ENCODE data around the gene DPP8. TPM values are rescaled to one million over a fixed set of nuclear protein-coding genes. Genes with fewer than 3 reads are reported as not detected.
"Not testable (repeated sequence)": the region's sequence is repeated elsewhere in the genome, so short reads cannot be mapped to it uniquely, and the experiment has no call there.

Gene DPP8
- total RNA-seq = 10 to 100 TPM; 42.8 to 45.4 TPM

DNA sequence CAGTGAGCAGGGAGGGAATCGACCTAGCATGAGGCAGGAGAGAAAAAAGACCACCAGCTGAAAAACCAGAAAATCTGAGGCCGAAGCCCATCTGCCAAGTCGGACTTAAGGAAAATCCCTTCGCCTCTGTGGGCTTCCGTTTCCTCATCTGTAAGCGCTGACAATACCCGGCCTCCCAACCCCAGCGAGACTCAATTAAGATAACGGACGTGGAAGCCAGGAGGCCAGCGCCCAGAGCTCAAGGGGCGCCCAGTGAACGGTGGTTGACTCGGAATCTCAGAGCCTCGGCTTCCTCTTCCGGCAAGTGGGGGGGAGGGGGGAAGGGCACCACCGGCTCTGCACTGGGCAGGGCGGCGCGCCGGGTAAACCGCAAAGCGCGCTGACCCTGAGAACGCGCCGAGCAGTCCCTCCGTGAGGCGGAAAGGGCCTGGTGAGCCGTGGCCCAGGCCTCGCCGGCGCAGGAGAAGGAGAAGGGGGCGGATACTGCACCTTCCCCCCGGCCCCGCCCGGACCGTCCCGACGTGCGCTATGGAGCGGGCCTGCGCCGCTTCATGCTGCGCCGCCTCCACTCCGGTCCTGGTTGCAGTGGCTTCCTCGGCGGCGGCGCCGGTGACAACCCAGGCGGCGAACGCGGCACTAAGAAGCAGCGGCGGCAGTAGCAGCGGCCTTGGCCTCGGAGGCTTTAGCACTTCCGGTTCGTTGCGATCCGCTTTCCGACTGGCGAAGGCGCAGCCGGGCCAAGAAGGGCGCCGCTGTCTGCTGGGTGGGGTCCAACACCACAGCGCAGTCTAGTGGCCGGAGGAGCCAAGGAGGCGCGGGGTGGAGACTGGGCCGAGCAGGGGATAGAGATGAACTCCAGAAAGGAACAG lies at the start of gene DPP8:
TSS of gene DPP8 (minus strand) at position 693 of the 869 bp plus-strand sequence. CDS start 5,136 bp downstream, outside the sequence.
- H3K36me3 Mint-ChIP-seq (ENCODE audit: low read depth) = peaks cover 21% of the 10 kb centered on the region
- ChIA-PET POLR2A (interaction anchor here (1.3 kb wide), 1 partner anchor 352 kb away, joined by 4 read pairs; the partner anchor contains the start of gene RAB11A), CTCF (interaction anchor here (0.6 to 1.6 kb wide), 9 partner anchors 11 to 1973 kb away, joined by 3 to 5 read pairs (median 3); partner anchors contain the start of gene INTS14)
- H3K4me1 Mint-ChIP-seq = peaks cover 37% of the 10 kb centered on the region
- peak; percentile 95 for DNase-seq
- H3K27me3 Mint-ChIP-seq = no peaks in the 10 kb centered on the region
- peak within 1 kb of the TSS; percentile 97 for H3K27ac Mint-ChIP-seq
- peak within 1 kb of the TSS; percentile 96 for H3K4me3 Mint-ChIP-seq
- H3K9me3 Mint-ChIP-seq = no peaks in the 10 kb centered on the region

DNA sequence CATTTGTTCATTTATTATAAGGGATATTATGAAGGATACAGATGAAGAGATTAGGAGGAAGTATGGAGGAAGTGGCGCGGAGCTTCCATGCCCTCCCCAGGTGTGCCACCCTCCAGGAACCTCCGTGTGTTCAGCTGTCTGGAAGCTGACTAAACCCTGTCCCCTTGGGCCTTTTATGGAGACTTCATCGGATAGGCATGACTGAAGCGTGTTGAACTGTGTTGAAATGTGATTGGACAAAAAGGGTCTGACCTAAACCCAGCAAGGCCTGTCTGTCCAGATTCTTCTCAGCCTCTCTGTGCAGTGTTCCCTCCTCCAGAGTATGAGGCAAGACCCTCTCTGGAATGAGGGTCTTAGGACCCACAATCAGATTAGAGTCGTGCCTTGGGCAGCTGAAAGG lies 44.4 kb upstream of the DPP8 start:
- Mint-ChIP-seq H3K27me3 (no peaks in the 10 kb centered on the region), H3K4me3 (no peak overlapping the region), H3K9me3 (no peaks in the 10 kb centered on the region), H3K4me1 (no peaks in the 10 kb centered on the region), H3K27ac (no peak overlapping the region), H3K36me3 (ENCODE audit: low read depth) (peaks cover 51% of the 10 kb centered on the region)
- CTCF ChIA-PET = interaction anchor here (0.6 to 0.7 kb wide), 2 partner anchors 22 to 256 kb away, joined by 3 to 4 read pairs; no protein-coding TSS in a partner anchor
- POLR2A ChIA-PET = no interaction called here
- DNase-seq = no peak

DNA sequence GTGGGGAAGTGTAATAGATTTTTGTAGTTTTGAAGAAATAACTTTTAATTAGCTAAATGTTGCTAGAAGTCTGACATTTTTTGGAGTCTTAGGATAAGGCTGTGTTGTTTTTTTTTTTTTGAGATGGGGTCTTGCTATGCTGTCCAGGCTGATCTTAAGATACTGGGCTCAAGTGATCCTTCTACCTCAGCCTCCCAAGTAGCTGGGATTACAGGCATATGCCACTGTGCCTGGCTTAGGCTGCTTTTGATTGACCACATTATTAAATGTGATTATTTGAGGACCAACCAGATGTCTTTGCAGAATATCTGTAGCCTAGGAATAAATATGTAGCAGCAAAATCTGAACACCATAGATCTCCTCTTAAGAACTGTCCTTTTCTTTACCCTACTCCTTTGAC lies 42.5 kb upstream of the DPP8 start:
- H3K4me3 Mint-ChIP-seq = no peak overlapping the region
- no peaks in the 10 kb centered on the region for H3K4me1 Mint-ChIP-seq
- H3K27ac Mint-ChIP-seq = no peak overlapping the region
- ChIA-PET POLR2A (no interaction called here), CTCF (interaction anchor here (0.7 to 1.3 kb wide), 2 partner anchors 20 to 162 kb away, joined by 3 to 4 read pairs; no protein-coding TSS in a partner anchor)
- no peaks in the 10 kb centered on the region for H3K9me3 Mint-ChIP-seq
- H3K36me3 Mint-ChIP-seq (ENCODE audit: low read depth) = peaks cover 43% of the 10 kb centered on the region
- no peak for DNase-seq
- no peaks in the 10 kb centered on the region for H3K27me3 Mint-ChIP-seq

DNA sequence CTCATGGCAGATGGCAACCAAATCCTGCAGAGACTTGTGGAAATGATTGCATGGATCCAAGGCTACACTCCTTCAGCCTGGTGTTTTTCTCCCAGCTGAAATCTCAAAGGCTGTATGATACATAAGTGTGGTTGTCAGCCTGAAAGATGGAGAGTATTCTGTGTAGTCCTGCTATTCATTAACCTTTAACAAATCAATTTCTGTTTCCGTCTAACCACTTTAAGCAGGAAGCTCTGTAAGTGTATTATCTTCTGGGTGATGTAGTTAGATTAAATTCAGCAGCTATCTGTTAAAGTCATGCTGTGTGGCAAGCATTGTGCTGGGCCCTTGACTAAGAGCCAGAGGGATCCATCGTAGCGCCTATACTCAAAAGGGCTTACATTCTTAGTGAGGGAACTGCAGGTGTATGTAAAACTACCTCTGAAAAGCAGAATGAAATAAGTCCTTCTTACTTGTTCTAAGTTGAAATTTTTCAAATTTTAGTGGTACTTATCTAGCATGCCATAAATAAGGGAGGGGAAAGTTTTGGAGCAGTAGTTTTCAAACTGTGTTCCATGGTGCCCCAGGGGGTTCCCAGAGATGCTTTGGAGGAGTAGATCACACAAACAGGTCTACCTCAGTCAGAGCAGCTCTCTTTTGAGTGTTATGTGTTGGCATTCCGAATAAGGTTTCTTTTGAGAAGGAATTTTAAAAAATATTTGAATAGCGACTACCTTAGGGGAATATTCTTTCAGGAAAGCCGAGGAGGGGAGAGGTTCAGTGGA lies 41.7 kb upstream of the DPP8 start:
- ChIA-PET POLR2A (no interaction called here), CTCF (interaction anchor here (0.7 to 1.3 kb wide), 2 partner anchors 20 to 161 kb away, joined by 3 to 4 read pairs; no protein-coding TSS in a partner anchor)
- Mint-ChIP-seq H3K9me3 (no peaks in the 10 kb centered on the region), H3K27ac (no peak overlapping the region), H3K36me3 (ENCODE audit: low read depth) (peaks cover 36% of the 10 kb centered on the region), H3K27me3 (no peaks in the 10 kb centered on the region), H3K4me1 (no peaks in the 10 kb centered on the region), H3K4me3 (no peak overlapping the region)
- DNase-seq = no peak

DNA sequence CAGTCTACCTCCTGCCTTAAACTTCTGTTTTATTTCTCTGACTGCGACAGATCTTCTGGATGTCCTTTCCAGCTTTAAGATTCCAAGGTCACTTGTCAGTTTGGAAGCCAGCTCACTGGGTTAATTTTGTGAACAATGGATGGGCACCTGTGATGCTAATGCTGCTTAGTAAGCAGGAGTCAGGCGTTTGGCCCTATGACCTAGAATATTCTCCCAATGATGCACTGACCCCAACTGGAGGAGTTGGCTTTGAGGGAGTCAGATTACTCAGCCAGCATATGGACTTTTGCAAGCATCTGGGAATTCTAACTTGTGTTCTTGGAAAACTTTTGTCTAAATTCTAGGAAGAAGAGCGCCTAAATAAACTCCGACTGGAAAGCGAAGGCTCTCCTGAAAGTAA lies 40.8 kb upstream of the DPP8 start:
- no peaks in the 10 kb centered on the region for H3K4me1 Mint-ChIP-seq
- CTCF ChIA-PET = interaction anchor here (0.6 to 1.3 kb wide), 4 partner anchors 10 to 19 kb away, joined by 3 to 4 read pairs (median 4); no protein-coding TSS in a partner anchor
- no peak overlapping the region for H3K27ac Mint-ChIP-seq
- H3K4me3 Mint-ChIP-seq = no peak overlapping the region
- H3K9me3 Mint-ChIP-seq = no peaks in the 10 kb centered on the region
- H3K27me3 Mint-ChIP-seq = no peaks in the 10 kb centered on the region
- H3K36me3 Mint-ChIP-seq (ENCODE audit: low read depth) = peaks cover 35% of the 10 kb centered on the region
- POLR2A ChIA-PET = no interaction called here
- DNase-seq = no peak

DNA sequence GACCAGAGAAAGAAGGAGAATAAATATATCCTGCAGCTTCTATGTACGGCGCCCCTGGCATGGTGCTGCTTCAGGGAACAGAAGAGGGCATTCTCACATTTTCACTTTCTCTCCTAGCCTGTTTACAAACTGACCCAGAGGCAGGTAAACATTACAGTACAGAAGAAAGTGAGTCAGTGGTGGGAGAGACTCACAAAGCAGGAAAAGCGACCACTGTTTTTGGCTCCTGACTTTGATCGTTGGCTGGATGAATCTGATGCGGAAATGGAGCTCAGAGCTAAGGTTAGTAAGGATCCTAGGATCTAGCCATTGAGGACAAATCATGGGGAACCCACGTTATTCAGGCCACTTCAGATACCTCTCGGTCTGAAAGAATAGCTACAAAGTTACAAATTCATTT lies 39.1 kb upstream of the DPP8 start:
- ChIA-PET CTCF (interaction anchor here (1.4 kb wide), 1 partner anchor 23 kb away, joined by 3 read pairs; no protein-coding TSS in a partner anchor), POLR2A (no interaction called here)
- DNase-seq = no peak
- H3K9me3 Mint-ChIP-seq = no peaks in the 10 kb centered on the region
- H3K27ac Mint-ChIP-seq = no peak overlapping the region
- peaks cover 22% of the 10 kb centered on the region for H3K36me3 Mint-ChIP-seq (ENCODE audit: low read depth)
- H3K27me3 Mint-ChIP-seq = no peaks in the 10 kb centered on the region
- no peaks in the 10 kb centered on the region for H3K4me1 Mint-ChIP-seq
- H3K4me3 Mint-ChIP-seq = no peak overlapping the region

DNA sequence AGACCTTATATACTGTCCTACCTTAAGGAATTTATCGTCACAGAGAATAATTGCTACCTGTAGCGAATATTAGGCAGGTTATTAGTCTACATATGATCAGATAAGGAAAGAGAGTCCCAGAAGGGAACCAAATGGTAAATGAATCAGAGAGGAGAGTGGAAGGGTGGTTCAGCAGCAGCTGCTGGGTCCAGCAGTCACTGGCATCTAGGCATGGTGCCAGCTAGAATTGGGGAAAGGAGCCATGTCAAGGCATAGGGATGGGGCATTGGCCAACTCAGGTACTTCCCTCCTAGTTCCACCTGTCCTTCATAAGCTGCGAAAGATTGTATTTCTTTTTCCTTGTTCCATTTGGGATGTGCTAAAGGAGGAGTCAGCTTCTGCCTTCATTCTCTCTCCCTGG lies 36.2 kb upstream of the DPP8 start:
- no peak for DNase-seq
- no peaks in the 10 kb centered on the region for H3K27me3 Mint-ChIP-seq
- CTCF ChIA-PET = interaction anchor here (0.8 to 1.3 kb wide), 3 partner anchors 23 to 85 kb away, joined by 3 to 5 read pairs (median 3); no protein-coding TSS in a partner anchor
- H3K4me1 Mint-ChIP-seq = peaks cover 13% of the 10 kb centered on the region
- H3K4me3 Mint-ChIP-seq = no peak overlapping the region
- H3K36me3 Mint-ChIP-seq (ENCODE audit: low read depth) = peaks cover 15% of the 10 kb centered on the region
- no peak overlapping the region for H3K27ac Mint-ChIP-seq
- POLR2A ChIA-PET = no interaction called here
- H3K9me3 Mint-ChIP-seq = peaks cover 2% of the 10 kb centered on the region

DNA sequence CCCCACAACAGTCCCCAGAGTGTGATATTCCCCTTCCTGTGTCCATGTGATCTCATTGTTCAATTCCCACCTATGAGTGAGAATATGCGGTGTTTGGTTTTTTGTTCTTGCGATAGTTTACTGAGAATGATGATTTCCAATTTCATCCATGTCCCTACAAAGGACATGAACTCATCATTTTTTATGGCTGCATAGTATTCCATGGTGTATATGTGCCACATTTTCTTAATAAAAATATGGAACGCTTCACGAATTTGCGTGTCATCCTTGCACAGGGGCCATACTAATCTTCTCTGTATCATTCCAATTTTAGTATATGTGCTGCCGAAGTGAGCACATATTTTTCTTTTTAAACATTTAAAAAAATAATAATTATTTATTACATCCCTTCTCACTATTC lies 35.4 kb upstream of the DPP8 start:
- H3K27me3 Mint-ChIP-seq, H3K27ac Mint-ChIP-seq, H3K9me3 Mint-ChIP-seq, POLR2A ChIA-PET, H3K4me3 Mint-ChIP-seq, DNase-seq: not testable (repeated sequence)
- H3K36me3 Mint-ChIP-seq (ENCODE audit: low read depth) = peaks cover 12% of the 10 kb centered on the region
- H3K4me1 Mint-ChIP-seq = peaks cover 13% of the 10 kb centered on the region
- CTCF ChIA-PET = interaction anchor here (1.3 kb wide), 1 partner anchor 26 kb away, joined by 5 read pairs; no protein-coding TSS in a partner anchor

DNA sequence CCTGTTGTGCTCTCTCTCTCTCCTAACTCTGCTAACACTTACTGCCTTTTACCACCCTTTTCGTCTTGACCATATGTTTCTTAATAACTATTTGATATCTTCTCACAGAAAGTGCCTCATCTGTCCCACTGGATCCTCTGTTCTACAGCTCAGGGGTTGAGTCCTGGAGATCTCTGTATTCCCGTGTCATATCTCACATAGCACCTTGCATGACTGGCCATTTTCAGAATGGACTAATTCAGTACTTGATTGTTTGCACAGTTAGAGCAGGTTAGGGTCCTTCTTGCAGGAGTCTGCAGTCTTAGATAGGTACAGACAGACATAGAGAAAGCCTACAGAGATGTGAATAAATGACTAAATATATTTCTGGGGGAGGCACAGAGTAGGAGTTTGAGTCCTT lies 33.7 kb upstream of the DPP8 start:
- H3K36me3 Mint-ChIP-seq (ENCODE audit: low read depth) = peaks cover 11% of the 10 kb centered on the region
- H3K4me1 Mint-ChIP-seq = peaks cover 13% of the 10 kb centered on the region
- H3K4me3 Mint-ChIP-seq = no peak overlapping the region
- H3K27me3 Mint-ChIP-seq = no peaks in the 10 kb centered on the region
- CTCF ChIA-PET = interaction anchor here (0.6 to 1.1 kb wide), 3 partner anchors 10 to 363 kb away, joined by 3 to 5 read pairs (median 3); no protein-coding TSS in a partner anchor
- POLR2A ChIA-PET = no interaction called here
- DNase-seq = no peak
- peaks cover 2% of the 10 kb centered on the region for H3K9me3 Mint-ChIP-seq
- no peak overlapping the region for H3K27ac Mint-ChIP-seq

DNA sequence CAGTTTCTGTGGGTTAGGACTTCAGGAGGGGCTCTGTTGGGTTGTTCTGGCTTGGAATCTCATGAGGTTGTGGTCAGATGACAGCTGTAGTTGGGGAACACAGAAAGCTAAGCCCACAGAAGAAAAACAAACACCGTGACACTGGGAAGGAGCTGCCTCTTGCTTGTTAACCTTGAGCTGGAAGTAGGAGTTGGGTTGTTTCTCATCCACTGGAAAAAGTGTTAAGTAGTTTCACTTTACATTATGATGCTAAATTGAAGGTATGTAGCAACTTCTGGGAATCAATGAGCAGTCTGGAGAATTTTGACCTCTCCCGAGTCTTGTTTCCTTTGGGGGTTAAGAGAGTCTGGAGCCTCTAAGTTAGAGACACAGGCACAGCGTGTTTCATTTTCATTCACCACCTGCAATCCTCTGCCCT lies 33.2 kb upstream of the DPP8 start:
- Mint-ChIP-seq H3K27ac (peak overlapping the region; percentile 11), H3K9me3 (peaks cover 2% of the 10 kb centered on the region), H3K36me3 (ENCODE audit: low read depth) (peaks cover 10% of the 10 kb centered on the region), H3K4me1 (peaks cover 13% of the 10 kb centered on the region), H3K27me3 (no peaks in the 10 kb centered on the region), H3K4me3 (no peak overlapping the region)
- DNase-seq = no peak
- CTCF ChIA-PET = interaction anchor here (0.6 kb wide), 1 partner anchor 362 kb away, joined by 3 read pairs; no protein-coding TSS in a partner anchor
- POLR2A ChIA-PET = no interaction called here

DNA sequence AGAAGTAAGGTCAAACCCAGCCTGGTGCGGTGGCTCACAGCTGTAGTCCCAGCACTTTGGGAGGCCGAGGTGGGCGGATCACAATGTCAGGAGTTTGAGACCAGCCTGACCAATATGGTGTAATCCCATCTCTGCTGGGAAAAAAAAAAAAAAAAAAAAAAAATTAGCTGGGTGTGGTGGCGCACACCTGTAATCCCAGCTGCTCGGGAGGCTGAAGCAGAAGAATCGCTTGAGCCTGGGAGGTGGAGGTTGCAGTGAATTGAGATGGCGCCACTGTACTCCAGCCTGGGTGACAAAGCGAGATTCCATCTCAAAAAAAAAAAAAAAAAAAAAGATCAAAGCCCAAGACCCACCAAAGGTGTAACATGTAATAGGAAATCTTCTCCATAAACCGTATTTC lies 31.8 kb upstream of the DPP8 start:
- DNase-seq; H3K9me3 Mint-ChIP-seq; H3K27me3 Mint-ChIP-seq; H3K36me3 Mint-ChIP-seq (ENCODE audit: low read depth); H3K27ac Mint-ChIP-seq; H3K4me3 Mint-ChIP-seq: not testable (repeated sequence)
- peaks cover 13% of the 10 kb centered on the region for H3K4me1 Mint-ChIP-seq
- POLR2A ChIA-PET = interaction anchor here (0.6 kb wide), 1 partner anchor 768 kb away, joined by 4 read pairs; no protein-coding TSS in a partner anchor
- CTCF ChIA-PET = interaction anchor here (0.7 to 1.2 kb wide), 3 partner anchors 9 to 221 kb away, joined by 3 to 4 read pairs (median 3); no protein-coding TSS in a partner anchor

DNA sequence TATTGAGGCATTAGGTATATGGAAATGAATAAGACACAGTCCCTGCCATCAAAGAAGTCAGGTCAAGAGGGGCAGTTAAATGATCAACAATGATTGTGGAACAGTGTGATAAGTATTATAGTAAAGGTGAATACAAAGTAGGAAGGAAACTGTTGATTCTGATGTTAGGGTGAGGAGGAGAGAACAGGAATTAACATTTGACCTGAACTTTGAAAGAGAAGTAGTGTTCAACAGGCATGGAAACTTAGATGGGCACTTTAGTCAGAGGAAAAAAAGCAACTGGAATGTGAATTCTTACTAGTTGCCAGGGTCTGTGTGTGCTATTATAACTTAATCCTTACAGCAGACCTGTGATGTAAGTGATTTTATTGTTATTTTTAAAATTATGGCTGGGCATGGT lies 30.4 kb upstream of the DPP8 start:
- peaks cover 14% of the 10 kb centered on the region for H3K4me1 Mint-ChIP-seq
- H3K27me3 Mint-ChIP-seq = no peaks in the 10 kb centered on the region
- H3K27ac Mint-ChIP-seq = no peak overlapping the region
- no peak for DNase-seq
- peaks cover 2% of the 10 kb centered on the region for H3K36me3 Mint-ChIP-seq (ENCODE audit: low read depth)
- no peak overlapping the region for H3K4me3 Mint-ChIP-seq
- ChIA-PET CTCF (interaction anchor here (0.6 kb wide), 1 partner anchor 660 kb away, joined by 3 read pairs; no protein-coding TSS in a partner anchor), POLR2A (no interaction called here)
- H3K9me3 Mint-ChIP-seq = peaks cover 2% of the 10 kb centered on the region
